ENCODE data around the gene ATRAID. TPM values are rescaled to one million over a fixed set of nuclear protein-coding genes. Genes with fewer than 3 reads are reported as not detected.
A peak's percentile ranks its signal among the peaks of the same experiment; 100 is the strongest.

The ATRAID gene
- total RNA-seq, 1 donor from 2014 or later: 103 TPM

- Mint-ChIP-seq H3K9me3 (no peaks in the 10 kb centered on the region), H3K4me1 (ENCODE audit: unreplicated experiment) (peaks cover 18% of the 10 kb centered on the region), H3K27ac (no peak overlapping the region), H3K4me3 (no peak overlapping the region), H3K36me3 (peaks cover 33% of the 10 kb centered on the region), H3K27me3 (no peaks in the 10 kb centered on the region)
- DNase-seq (ENCODE audit: extremely low spot score, unreplicated experiment): no peak
- TF ChIP-seq CTCF (conservative IDR thresholded peaks at IDR 0.05): no peak
Measured at GRCh38 chr2:27206346-27206745, 5.5 kb upstream of the ATRAID start.

GRCh38 chr2:27208486-27209050, 3.3 kb upstream of the ATRAID start:
- Mint-ChIP-seq H3K4me3 (peak overlapping the region; percentile 39), H3K4me1 (ENCODE audit: unreplicated experiment) (peaks cover 19% of the 10 kb centered on the region), H3K27ac (no peak overlapping the region), H3K36me3 (peaks cover 27% of the 10 kb centered on the region), H3K9me3 (no peaks in the 10 kb centered on the region), H3K27me3 (no peaks in the 10 kb centered on the region)
- no peak for TF ChIP-seq CTCF (conservative IDR thresholded peaks at IDR 0.05)
- no peak for DNase-seq (ENCODE audit: extremely low spot score, unreplicated experiment)

GRCh38 chr2:27209621-27210401, 2.0 kb upstream of the ATRAID start:
- Mint-ChIP-seq H3K27me3 (no peaks in the 10 kb centered on the region), H3K27ac (peak overlapping the region; percentile 94), H3K4me3 (peak overlapping the region; percentile 78), H3K4me1 (ENCODE audit: unreplicated experiment) (peaks cover 23% of the 10 kb centered on the region), H3K9me3 (no peaks in the 10 kb centered on the region), H3K36me3 (peaks cover 27% of the 10 kb centered on the region)
- no peak for DNase-seq (ENCODE audit: extremely low spot score, unreplicated experiment)
- TF ChIP-seq CTCF (conservative IDR thresholded peaks at IDR 0.05): no peak

GRCh38 chr2:27211241-27211942, 449 bp upstream of the ATRAID start:
- TF ChIP-seq CTCF (conservative IDR thresholded peaks at IDR 0.05): no peak
- no peaks in the 10 kb centered on the region for H3K27me3 Mint-ChIP-seq
- peak overlapping the region; percentile 99 for H3K27ac Mint-ChIP-seq
- H3K36me3 Mint-ChIP-seq: peaks cover 30% of the 10 kb centered on the region
- DNase-seq (ENCODE audit: extremely low spot score, unreplicated experiment): peak; percentile 85
- H3K4me3 Mint-ChIP-seq: peak overlapping the region; percentile 99
- H3K9me3 Mint-ChIP-seq: no peaks in the 10 kb centered on the region
- peaks cover 33% of the 10 kb centered on the region for H3K4me1 Mint-ChIP-seq (ENCODE audit: unreplicated experiment)

- Mint-ChIP-seq H3K36me3 (peaks cover 30% of the 10 kb centered on the region), H3K4me1 (ENCODE audit: unreplicated experiment) (peaks cover 42% of the 10 kb centered on the region), H3K9me3 (no peaks in the 10 kb centered on the region), H3K27ac (peak overlapping the region; percentile 99), H3K27me3 (no peaks in the 10 kb centered on the region), H3K4me3 (peak overlapping the region; percentile 99)
- no peak for TF ChIP-seq CTCF (conservative IDR thresholded peaks at IDR 0.05)
- no peak for DNase-seq (ENCODE audit: extremely low spot score, unreplicated experiment)
Measured at GRCh38 chr2:27212626-27213471, 1.0 kb downstream of the ATRAID start.

Data from type B pancreatic cell (in vitro differentiated cells).